Activated T-cell treated with anti-CD3 and anti-CD28 coated beads, Interleukin-2, amount 50 U/mL, for 4 hours (primary cell): ENCODE measurements around the gene DEPDC1. TPM values are rescaled to one million over a fixed set of nuclear protein-coding genes. Genes with fewer than 3 reads are reported as not detected.
"Not testable (repeated sequence)": the region's sequence is repeated elsewhere in the genome, so short reads cannot be mapped to it uniquely, and the experiment has no call there.

Experiments used
- ATAC-seq, 2 donors: fragments of 200-7000 bp; cut with Tn5 transposase; one replicate each; pipeline ENCODE4 v1.10.0; 2021
- DNase-seq: peaks from one replicate; pipeline ENCODE4 v3.0.0-alpha.2; 2020
- H3K27me3 Mint-ChIP-seq: one replicate; pipeline ENCODE4 v1.8.0; 2021; ENCODE audit warnings: low read depth, mixed read lengths
- H3K36me3 Mint-ChIP-seq: one replicate; pipeline ENCODE4 v1.8.0; 2022; ENCODE audit warnings: mixed read lengths; ENCODE audit not compliant: insufficient read depth
- H3K4me1 Mint-ChIP-seq: one replicate; pipeline ENCODE4 v1.8.0; 2021; ENCODE audit warnings: low read depth, mixed read lengths
- H3K4me3 Mint-ChIP-seq: one replicate; pipeline ENCODE4 v1.8.0; 2021; ENCODE audit warnings: mild to moderate bottlenecking, moderate library complexity, mixed read lengths
- H3K9me3 Mint-ChIP-seq: one replicate; pipeline ENCODE4 v1.8.0; 2021; ENCODE audit warnings: mixed read lengths
- total RNA-seq, 3 donors: library from RNA; stranded (reverse); gene quantifications; one replicate each; pipeline ENCODE4 v1.2.1, GENCODE V29; 2021

The DEPDC1 gene
- total RNA-seq, 3 donors from 2014 or later: 0.20 to 0.49 (median 0.45) TPM

GRCh38 chr1:68493193-68493592, 3.7 kb downstream of the DEPDC1 start:
- Mint-ChIP-seq H3K4me3 (no peak overlapping the region), H3K27me3 (peaks cover 12% of the 10 kb centered on the region), H3K9me3 (no peaks in the 10 kb centered on the region), H3K36me3 (no peaks in the 10 kb centered on the region), H3K4me1 (peaks cover 19% of the 10 kb centered on the region)
- no peak for DNase-seq
- ATAC-seq: no peak

- H3K9me3 Mint-ChIP-seq, H3K27me3 Mint-ChIP-seq, ATAC-seq, H3K4me3 Mint-ChIP-seq, DNase-seq, H3K36me3 Mint-ChIP-seq: not testable (repeated sequence)
- peaks cover 13% of the 10 kb centered on the region for H3K4me1 Mint-ChIP-seq
Observed at GRCh38 chr1:68492255-68492654, 4.6 kb downstream of the DEPDC1 start.

- ATAC-seq: no peak
- DNase-seq: no peak
- H3K4me1 Mint-ChIP-seq: no peaks in the 10 kb centered on the region
- no peaks in the 10 kb centered on the region for H3K27me3 Mint-ChIP-seq
- no peak overlapping the region for H3K4me3 Mint-ChIP-seq
- no peaks in the 10 kb centered on the region for H3K9me3 Mint-ChIP-seq
- H3K36me3 Mint-ChIP-seq: no peaks in the 10 kb centered on the region
Observed at GRCh38 chr1:68490046-68490651, 6.7 kb downstream of the DEPDC1 start.

- Mint-ChIP-seq H3K4me3 (no peak overlapping the region), H3K27me3 (no peaks in the 10 kb centered on the region), H3K36me3 (no peaks in the 10 kb centered on the region), H3K4me1 (peaks cover 2% of the 10 kb centered on the region), H3K9me3 (no peaks in the 10 kb centered on the region)
- no peak for ATAC-seq
- no peak for DNase-seq
Observed at GRCh38 chr1:68485431-68486022, 11.4 kb downstream of the DEPDC1 start.

GRCh38 chr1:68484618-68485017, 12.3 kb downstream of the DEPDC1 start:
- no peak for DNase-seq
- no peak overlapping the region for H3K4me3 Mint-ChIP-seq
- ATAC-seq: no peak
- peaks cover 5% of the 10 kb centered on the region for H3K4me1 Mint-ChIP-seq
- H3K36me3 Mint-ChIP-seq: no peaks in the 10 kb centered on the region
- H3K27me3 Mint-ChIP-seq: no peaks in the 10 kb centered on the region
- no peaks in the 10 kb centered on the region for H3K9me3 Mint-ChIP-seq

- H3K4me1 Mint-ChIP-seq: peaks cover 5% of the 10 kb centered on the region
- H3K27me3 Mint-ChIP-seq: no peaks in the 10 kb centered on the region
- no peaks in the 10 kb centered on the region for H3K9me3 Mint-ChIP-seq
- ATAC-seq (no peak), DNase-seq (no peak)
- H3K36me3 Mint-ChIP-seq: no peaks in the 10 kb centered on the region
- H3K4me3 Mint-ChIP-seq: no peak overlapping the region
Observed at GRCh38 chr1:68481041-68481440, 15.8 kb downstream of the DEPDC1 start.

GRCh38 chr1:68479501-68479900, 17.4 kb downstream of the DEPDC1 start:
- no peaks in the 10 kb centered on the region for H3K27me3 Mint-ChIP-seq
- peaks cover 5% of the 10 kb centered on the region for H3K4me1 Mint-ChIP-seq
- no peaks in the 10 kb centered on the region for H3K9me3 Mint-ChIP-seq
- H3K36me3 Mint-ChIP-seq: no peaks in the 10 kb centered on the region
- no peak for ATAC-seq
- no peak for DNase-seq
- no peak overlapping the region for H3K4me3 Mint-ChIP-seq

- DNase-seq (no peak), ATAC-seq (no peak)
- H3K36me3 Mint-ChIP-seq: no peaks in the 10 kb centered on the region
- H3K4me1 Mint-ChIP-seq: peaks cover 5% of the 10 kb centered on the region
- no peaks in the 10 kb centered on the region for H3K9me3 Mint-ChIP-seq
- no peak overlapping the region for H3K4me3 Mint-ChIP-seq
- no peaks in the 10 kb centered on the region for H3K27me3 Mint-ChIP-seq
Observed at GRCh38 chr1:68478662-68479061, 18.2 kb downstream of the DEPDC1 start.

- H3K4me3 Mint-ChIP-seq, H3K4me1 Mint-ChIP-seq, ATAC-seq, H3K9me3 Mint-ChIP-seq, DNase-seq, H3K36me3 Mint-ChIP-seq, H3K27me3 Mint-ChIP-seq: not testable (repeated sequence)
Observed at GRCh38 chr1:68476626-68477025, 20.3 kb downstream of the DEPDC1 start.

- DNase-seq (no peak), ATAC-seq (no peak)
- Mint-ChIP-seq H3K4me3 (no peak overlapping the region), H3K4me1 (no peaks in the 10 kb centered on the region), H3K36me3 (no peaks in the 10 kb centered on the region), H3K27me3 (no peaks in the 10 kb centered on the region), H3K9me3 (peaks cover 8% of the 10 kb centered on the region)
Observed at GRCh38 chr1:68473060-68473459, 23.8 kb downstream of the DEPDC1 start.

GRCh38 chr1:68470388-68470970, 26.4 kb downstream of the DEPDC1 start:
- H3K9me3 Mint-ChIP-seq: peaks cover 8% of the 10 kb centered on the region
- no peak overlapping the region for H3K4me3 Mint-ChIP-seq
- no peaks in the 10 kb centered on the region for H3K27me3 Mint-ChIP-seq
- DNase-seq (no peak), ATAC-seq (no peak)
- no peaks in the 10 kb centered on the region for H3K4me1 Mint-ChIP-seq
- H3K36me3 Mint-ChIP-seq: no peaks in the 10 kb centered on the region

- no peak for DNase-seq
- ATAC-seq: no peak
- Mint-ChIP-seq H3K4me1 (no peaks in the 10 kb centered on the region), H3K9me3 (peaks cover 14% of the 10 kb centered on the region), H3K36me3 (no peaks in the 10 kb centered on the region), H3K27me3 (peaks cover 3% of the 10 kb centered on the region), H3K4me3 (no peak overlapping the region)
Observed at GRCh38 chr1:68464891-68465290, 32.0 kb downstream of the DEPDC1 start.

GRCh38 chr1:68460935-68461334, 35.9 kb downstream of the DEPDC1 start:
- Mint-ChIP-seq H3K9me3 (peaks cover 14% of the 10 kb centered on the region), H3K36me3 (no peaks in the 10 kb centered on the region), H3K27me3 (peaks cover 10% of the 10 kb centered on the region), H3K4me1 (no peaks in the 10 kb centered on the region), H3K4me3 (no peak overlapping the region)
- ATAC-seq: no peak
- DNase-seq: no peak

- H3K4me3 Mint-ChIP-seq: no peak overlapping the region
Observed at GRCh38 chr1:68459796-68460195, 37.1 kb downstream of the DEPDC1 start.

GRCh38 chr1:68459091-68459490, 37.8 kb downstream of the DEPDC1 start:
- ATAC-seq (no peak), DNase-seq (no peak)
- Mint-ChIP-seq H3K36me3 (no peaks in the 10 kb centered on the region), H3K4me1 (no peaks in the 10 kb centered on the region), H3K27me3 (peaks cover 7% of the 10 kb centered on the region), H3K4me3 (no peak overlapping the region), H3K9me3 (peaks cover 4% of the 10 kb centered on the region)

More at GRCh38 chr1:68459796-68460195, 37.1 kb downstream of the DEPDC1 start:
- Mint-ChIP-seq H3K36me3 (no peaks in the 10 kb centered on the region), H3K27me3 (peaks cover 10% of the 10 kb centered on the region), H3K9me3 (peaks cover 10% of the 10 kb centered on the region), H3K4me1 (no peaks in the 10 kb centered on the region)
- DNase-seq (no peak), ATAC-seq (no peak)
